HUES64 (cell line): ENCODE measurements around the gene SETBP1.

Source experiments
- H3K27ac ChIP-seq: 2 replicates; pipeline ENCODE4 v1.7.0; 2013; ENCODE audit warnings: low read depth, low read length, inconsistent platforms
- H3K27me3 ChIP-seq: 2 replicates; pipeline ENCODE4 v1.6.1; 2013; ENCODE audit warnings: mild to moderate bottlenecking, low read length; ENCODE audit not compliant: insufficient read depth
- H3K36me3 ChIP-seq: 2 replicates; pipeline ENCODE4 v1.6.1; 2013; ENCODE audit warnings: mild to moderate bottlenecking, low read length; ENCODE audit not compliant: insufficient read depth
- H3K4me1 ChIP-seq: 2 replicates; pipeline ENCODE4 v1.6.1; 2013; ENCODE audit warnings: mild to moderate bottlenecking, low read length, moderate library complexity; ENCODE audit not compliant: insufficient read depth
- H3K4me3 ChIP-seq: 2 replicates; pipeline ENCODE4 v1.5.1; 2013; ENCODE audit warnings: mild to moderate bottlenecking, low read length, moderate library complexity
- H3K9ac ChIP-seq: 2 replicates; pipeline ENCODE4 v1.6.1; 2013; ENCODE audit warnings: mild to moderate bottlenecking, low read depth, low read length
- H3K9me3 ChIP-seq: 2 replicates; pipeline ENCODE4 v1.6.1; 2013; ENCODE audit warnings: low read depth, low read length; ENCODE audit not compliant: insufficient read depth
- WGBS: fragments of 150-250, 120-280 bp; methylation state at CpG from one replicate; pipeline ENCODE4 v1.1.7; 2013; ENCODE audit warnings: missing lambda C conversion rate; 5-methylcytosine and 5-hydroxymethylcytosine counted together

The SETBP1 gene

GRCh38 chr18:44914028-44914427, 233.3 kb downstream of the SETBP1 start:
- Histone ChIP-seq H3K27ac (no peak overlapping the region), H3K9me3 (no peaks in the 10 kb centered on the region), H3K4me3 (no peak overlapping the region), H3K4me1 (no peaks in the 10 kb centered on the region; the same call in 1 of the 2 replicates), H3K27me3 (no peaks in the 10 kb centered on the region), H3K9ac (no peak overlapping the region), H3K36me3 (no peaks in the 10 kb centered on the region)
- 92% methylated on average over 5 of the region's 5 CpGs for WGBS

GRCh38 chr18:44915213-44915612, 234.5 kb downstream of the SETBP1 start:
- Histone ChIP-seq H3K27me3 (no peaks in the 10 kb centered on the region), H3K4me1 (no peaks in the 10 kb centered on the region; the same call in 1 of the 2 replicates), H3K27ac (no peak overlapping the region), H3K9ac (no peak overlapping the region), H3K36me3 (no peaks in the 10 kb centered on the region), H3K9me3 (no peaks in the 10 kb centered on the region), H3K4me3 (no peak overlapping the region)
- 97% methylated on average over 2 of the region's 2 CpGs for WGBS

GRCh38 chr18:44915661-44916060, 235.0 kb downstream of the SETBP1 start:
- Histone ChIP-seq H3K36me3 (no peaks in the 10 kb centered on the region), H3K4me3 (no peak overlapping the region), H3K9me3 (no peaks in the 10 kb centered on the region), H3K9ac (no peak overlapping the region), H3K4me1 (no peaks in the 10 kb centered on the region; the same call in 1 of the 2 replicates), H3K27me3 (no peaks in the 10 kb centered on the region), H3K27ac (no peak overlapping the region)
- 86% methylated on average over 2 of the region's 2 CpGs for WGBS

GRCh38 chr18:44916429-44917207, 235.9 kb downstream of the SETBP1 start:
- H3K27ac ChIP-seq, result no peak overlapping the region
- H3K9me3 ChIP-seq, result no peaks in the 10 kb centered on the region
- no peaks in the 10 kb centered on the region for H3K27me3 ChIP-seq
- no peaks in the 10 kb centered on the region; the same call in 1 of the 2 replicates for H3K4me1 ChIP-seq
- no peak overlapping the region for H3K9ac ChIP-seq
- no peaks in the 10 kb centered on the region for H3K36me3 ChIP-seq
- no peak overlapping the region for H3K4me3 ChIP-seq
- WGBS, result 96% methylated on average over 4 of the region's 4 CpGs

GRCh38 chr18:44917216-44918141, 236.8 kb downstream of the SETBP1 start:
- H3K9ac ChIP-seq, result no peak overlapping the region
- no peak overlapping the region for H3K27ac ChIP-seq
- peaks cover 5% of the 10 kb centered on the region; the same call in 1 of the 2 replicates for H3K4me1 ChIP-seq
- no peaks in the 10 kb centered on the region for H3K36me3 ChIP-seq
- WGBS, result 87% methylated on average over 10 of the region's 10 CpGs
- no peaks in the 10 kb centered on the region for H3K27me3 ChIP-seq
- H3K9me3 ChIP-seq, result no peaks in the 10 kb centered on the region
- no peak overlapping the region for H3K4me3 ChIP-seq

GRCh38 chr18:44918142-44918476, 237.4 kb downstream of the SETBP1 start:
- Histone ChIP-seq H3K27ac (no peak overlapping the region), H3K27me3 (no peaks in the 10 kb centered on the region), H3K9me3 (no peaks in the 10 kb centered on the region), H3K9ac (no peak overlapping the region), H3K4me3 (no peak overlapping the region), H3K4me1 (peaks cover 7% of the 10 kb centered on the region; the same call in 1 of the 2 replicates), H3K36me3 (no peaks in the 10 kb centered on the region)
- WGBS, result 97% methylated on average over 4 of the region's 4 CpGs

- 90% methylated on average over 4 of the region's 4 CpGs for WGBS
- no peak overlapping the region for H3K27ac ChIP-seq
- no peak overlapping the region for H3K9ac ChIP-seq
- H3K4me1 ChIP-seq, result peaks cover 7% of the 10 kb centered on the region; the same call in 1 of the 2 replicates
- no peaks in the 10 kb centered on the region for H3K36me3 ChIP-seq
- no peaks in the 10 kb centered on the region for H3K27me3 ChIP-seq
- H3K4me3 ChIP-seq, result no peak overlapping the region
- H3K9me3 ChIP-seq, result no peaks in the 10 kb centered on the region
Observed at GRCh38 chr18:44920441-44920840, 239.8 kb downstream of the SETBP1 start.

GRCh38 chr18:44921974-44922373, 241.3 kb downstream of the SETBP1 start:
- Histone ChIP-seq H3K27ac (no peak overlapping the region), H3K27me3 (no peaks in the 10 kb centered on the region), H3K4me1 (peaks cover 7% of the 10 kb centered on the region; the same call in 1 of the 2 replicates), H3K9me3 (no peaks in the 10 kb centered on the region), H3K9ac (no peak overlapping the region), H3K4me3 (no peak overlapping the region), H3K36me3 (no peaks in the 10 kb centered on the region)
- WGBS, result 92% methylated on average over 3 of the region's 3 CpGs

- H3K27ac ChIP-seq, result no peak overlapping the region
- WGBS, result 94% methylated on average over 2 of the region's 2 CpGs
- no peaks in the 10 kb centered on the region for H3K9me3 ChIP-seq
- no peaks in the 10 kb centered on the region for H3K36me3 ChIP-seq
- H3K9ac ChIP-seq, result no peak overlapping the region
- no peak overlapping the region for H3K4me3 ChIP-seq
- 0 out of 2 replicates have a peak, but pooled peaks cover 7% of the 10 kb centered on the region for H3K4me1 ChIP-seq
- no peaks in the 10 kb centered on the region for H3K27me3 ChIP-seq
Observed at GRCh38 chr18:44922968-44923367, 242.3 kb downstream of the SETBP1 start.

- Histone ChIP-seq H3K9ac (no peak overlapping the region), H3K36me3 (no peaks in the 10 kb centered on the region), H3K27me3 (no peaks in the 10 kb centered on the region), H3K4me3 (no peak overlapping the region), H3K4me1 (0 out of 2 replicates have a peak, but pooled peaks cover 7% of the 10 kb centered on the region), H3K9me3 (no peaks in the 10 kb centered on the region), H3K27ac (no peak overlapping the region)
- 94% methylated on average over 6 of the region's 6 CpGs for WGBS
Observed at GRCh38 chr18:44924785-44925499, 244.3 kb downstream of the SETBP1 start.
